VCaP (cell line): ENCODE results near the gene PCDHGA10.

Source experiments
- H3K27ac ChIP-seq: fragments of 450-650 bp; 2 replicates; pipeline ENCODE4 v1.5.1; 2017
- TF ChIP-seq, protein P1 (sequence below): fragments of 450-650 bp; conservative IDR thresholded peaks from 2 replicates; pipeline ENCODE4 v1.5.1; 2017; ENCODE audit warnings: mild to moderate bottlenecking, moderate library complexity

Gene PCDHGA10

DNA sequence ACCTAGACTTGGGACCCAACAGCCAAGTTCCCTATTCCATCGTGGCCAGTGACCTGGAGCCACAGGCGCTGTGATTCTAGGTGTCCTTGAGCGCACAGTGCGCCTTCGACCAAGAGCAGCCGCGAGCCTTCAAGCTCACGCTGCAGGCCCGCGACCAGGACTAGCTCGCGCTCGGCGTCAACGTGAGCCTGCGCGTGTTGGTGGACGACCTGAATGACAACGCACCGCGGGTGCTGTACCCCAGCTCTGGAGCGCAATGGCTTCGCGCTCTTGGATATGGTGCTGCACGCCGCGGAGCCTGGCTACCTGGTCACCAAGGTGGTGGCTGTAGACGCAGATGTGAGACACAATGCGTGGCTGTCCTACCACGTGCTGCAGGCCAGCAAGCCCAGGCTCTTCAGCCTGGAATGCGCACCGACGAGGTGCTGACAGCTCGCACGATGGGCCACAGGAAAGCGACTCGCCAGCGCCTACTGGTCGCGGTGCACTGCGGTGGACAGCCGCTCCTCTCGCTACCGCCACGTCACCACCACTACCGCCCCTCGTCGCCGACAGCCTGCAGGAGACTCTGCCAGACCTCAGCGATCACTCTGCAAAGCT, 28.9 kb downstream of the PCDHGA10 start:
- no peak overlapping the region for H3K27ac ChIP-seq
- TF ChIP-seq, protein P1, sequence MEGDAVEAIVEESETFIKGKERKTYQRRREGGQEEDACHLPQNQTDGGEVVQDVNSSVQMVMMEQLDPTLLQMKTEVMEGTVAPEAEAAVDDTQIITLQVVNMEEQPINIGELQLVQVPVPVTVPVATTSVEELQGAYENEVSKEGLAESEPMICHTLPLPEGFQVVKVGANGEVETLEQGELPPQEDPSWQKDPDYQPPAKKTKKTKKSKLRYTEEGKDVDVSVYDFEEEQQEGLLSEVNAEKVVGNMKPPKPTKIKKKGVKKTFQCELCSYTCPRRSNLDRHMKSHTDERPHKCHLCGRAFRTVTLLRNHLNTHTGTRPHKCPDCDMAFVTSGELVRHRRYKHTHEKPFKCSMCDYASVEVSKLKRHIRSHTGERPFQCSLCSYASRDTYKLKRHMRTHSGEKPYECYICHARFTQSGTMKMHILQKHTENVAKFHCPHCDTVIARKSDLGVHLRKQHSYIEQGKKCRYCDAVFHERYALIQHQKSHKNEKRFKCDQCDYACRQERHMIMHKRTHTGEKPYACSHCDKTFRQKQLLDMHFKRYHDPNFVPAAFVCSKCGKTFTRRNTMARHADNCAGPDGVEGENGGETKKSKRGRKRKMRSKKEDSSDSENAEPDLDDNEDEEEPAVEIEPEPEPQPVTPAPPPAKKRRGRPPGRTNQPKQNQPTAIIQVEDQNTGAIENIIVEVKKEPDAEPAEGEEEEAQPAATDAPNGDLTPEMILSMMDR: no peak

DNA sequence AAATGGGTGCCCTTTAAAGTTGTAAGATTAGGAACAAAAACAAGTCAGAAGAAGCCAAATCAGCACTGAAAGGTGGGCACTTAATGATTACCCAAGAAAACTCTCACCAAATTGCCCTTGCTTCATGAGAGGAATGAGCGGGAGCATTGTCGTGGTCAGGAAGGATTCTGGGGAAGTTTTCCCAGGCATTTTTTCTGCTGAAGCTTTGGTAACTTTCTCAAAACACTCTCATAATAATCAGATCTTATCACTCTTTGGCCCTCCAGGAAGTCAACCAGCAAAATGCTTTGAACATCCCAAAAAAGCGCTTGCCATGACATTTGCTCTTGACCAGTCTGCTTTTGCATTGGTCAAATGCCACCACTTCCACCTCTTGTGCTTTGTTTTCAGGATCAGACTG, 52.6 kb downstream of the PCDHGA10 start:
- TF ChIP-seq, protein P1: no peak
- no peak overlapping the region for H3K27ac ChIP-seq
